OCI-LY7 (cell line): Measurements from ENCODE around the gene TMCC2. TPM values are rescaled to one million over a fixed set of nuclear protein-coding genes. Genes with fewer than 3 reads are reported as not detected.
A peak's percentile ranks its signal among the peaks of the same experiment; 100 is the strongest.

Source experiments
- BruUV-seq: library from RNA; stranded (reverse); fragments of 400-500 nt; replicated peaks from 2 replicates; lab custom pipeline; 2021; lab: Mats Ljungman, UMichigan
- CTCF ChIA-PET: fragments of 300-600 bp; sonication (Branson Sonifier 250); formaldehyde crosslinking; loops from one replicate; lab custom pipeline; 2022; ENCODE audit warnings: antibody characterized with exemption; ENCODE audit not compliant: unreplicated experiment; lab: Charles Lee
- POLR2A ChIA-PET: fragments of 300-600 bp; sonication (Branson Sonifier 250); formaldehyde crosslinking; loops from one replicate; lab custom pipeline; 2022; ENCODE audit warnings: antibody characterized with exemption; lab: Charles Lee
- DNase-seq: peaks from one replicate; pipeline ENCODE4 v3.0.0-alpha.2; 2015; ENCODE audit warnings: low spot score
- H2AFZ ChIP-seq: fragments of 200-600 bp; sonication (generic), shearing (Covaris generic); 2 replicates; pipeline ENCODE4 v1.6.1; 2014; ENCODE audit warnings: mild to moderate bottlenecking, antibody characterized with exemption, low read length, moderate library complexity
- H3K27ac ChIP-seq: fragments of 200-600 bp; sonication (generic); 2 replicates; pipeline ENCODE4 v1.5.1; 2014; ENCODE audit warnings: mixed run types, low read depth, mild to moderate bottlenecking, moderate library complexity, low read length, inconsistent platforms; ENCODE audit not compliant: poor library complexity, severe bottlenecking
- H3K36me3 ChIP-seq: fragments of 200-600 bp; sonication (generic); 2 replicates; pipeline ENCODE4 v1.6.1; 2014; ENCODE audit warnings: mild to moderate bottlenecking, antibody characterized with exemption, low read length, moderate library complexity, mixed read lengths; ENCODE audit not compliant: insufficient read depth
- H3K4me1 ChIP-seq: fragments of 200-600 bp; sonication (generic); 2 replicates; pipeline ENCODE4 v1.5.1; 2014; ENCODE audit warnings: mild to moderate bottlenecking, low read length; ENCODE audit not compliant: insufficient read depth, poor library complexity, severe bottlenecking
- H3K4me2 ChIP-seq: fragments of 200-600 bp; sonication (generic); 2 replicates; pipeline ENCODE4 v1.6.1; 2014; ENCODE audit warnings: mild to moderate bottlenecking, low read length
- H3K4me3 ChIP-seq: fragments of 200-600 bp; sonication (generic); 2 replicates; pipeline ENCODE4 v1.5.1; 2014; ENCODE audit warnings: mild to moderate bottlenecking, low read depth, low read length; ENCODE audit not compliant: poor library complexity, severe bottlenecking
- H3K79me2 ChIP-seq: fragments of 200-600 bp; sonication (generic); 2 replicates; pipeline ENCODE4 v1.6.1; 2016; ENCODE audit warnings: low read depth, mild to moderate bottlenecking, low read length, moderate library complexity, mixed read lengths; ENCODE audit not compliant: insufficient read depth
- H3K9me2 ChIP-seq: fragments of 200-600 bp; sonication (generic); 2 replicates; pipeline ENCODE4 v1.6.1; 2016; ENCODE audit warnings: mild to moderate bottlenecking, low read length, mixed read lengths; ENCODE audit not compliant: insufficient read depth
- H3K9me3 ChIP-seq: fragments of 200-600 bp; sonication (generic); 2 replicates; pipeline ENCODE4 v1.6.1; 2014; ENCODE audit warnings: mild to moderate bottlenecking, mixed run types, low read length, mixed read lengths
- H4K20me1 ChIP-seq: fragments of 200-600 bp; sonication (generic); 2 replicates; pipeline ENCODE4 v1.6.1; 2014; ENCODE audit warnings: mild to moderate bottlenecking, antibody characterized with exemption, low read length, moderate library complexity, mixed read lengths; ENCODE audit not compliant: insufficient read depth
- CTCF ChIP-seq: fragments of 200-600 bp; sonication (generic); conservative IDR thresholded peaks from 2 replicates; pipeline ENCODE4 v1.5.1; 2014; ENCODE audit warnings: mild to moderate bottlenecking, antibody characterized with exemption, low read length, moderate library complexity, mixed read lengths
- EZH2phosphoT487 ChIP-seq: fragments of 200-600 bp; sonication (generic); IDR thresholded peaks from 2 replicates; pipeline ENCODE4 v1.6.1; 2018; ENCODE audit warnings: low read depth, borderline replicate concordance, mild to moderate bottlenecking, mixed run types, antibody characterized with exemption, low read length, moderate library complexity, mixed read lengths
- intact Hi-C: fragments of 100-400 bp; cut with micrococcal nuclease; formaldehyde crosslinking; loops from one replicate; pipeline ENCODE4 v1.10.0; 2022; ENCODE audit not compliant: unreplicated experiment
- total RNA-seq, 2 experiments: library from RNA; depleted of rRNA in 1 of 2; stranded (reverse); fragments of >200 nt in 1 of 2; shearing (Covaris generic) in 1 of 2; gene quantifications; 2 replicates each; pipeline ENCODE4 v1.2.3, GENCODE V29; 2014 to 2022

The TMCC2 gene
- total RNA-seq, 2 experiments from 2014 or later = 5.2 to 7.8 TPM

- no peaks in the 10 kb centered on the region for H3K9me3 ChIP-seq
- CTCF ChIA-PET = interaction anchor here (0.6 to 8.0 kb wide), 3 partner anchors 31 to 139 kb away, joined by 3 to 48 read pairs (median 3); partner anchors contain the start of gene TMCC2
- H3K27ac ChIP-seq = peak overlapping the region; percentile 21
- no peaks in the 10 kb centered on the region for H3K9me2 ChIP-seq
- H3K36me3 ChIP-seq = no peaks in the 10 kb centered on the region
- H3K79me2 ChIP-seq = no peaks in the 10 kb centered on the region
- intact Hi-C loops = loop anchor here (5.0 to 10.0 kb wide), 2 partner anchors 137 to 195 kb away; partner anchors contain the start of gene RBBP5
- peak overlapping the region; percentile 23 for H3K4me2 ChIP-seq
- peak; percentile 74 for DNase-seq
- POLR2A ChIA-PET = interaction anchor here (0.6 to 1.8 kb wide), 4 partner anchors 17 to 72 kb away, joined by 3 to 9 read pairs (median 4); no protein-coding TSS in a partner anchor
- no TSS peak for BruUV-seq
- no peak for TF ChIP-seq CTCF
- no peak for TF ChIP-seq EZH2phosphoT487
- H3K4me1 ChIP-seq = peaks cover 45% of the 10 kb centered on the region
- no peak overlapping the region for H3K4me3 ChIP-seq
- no peak overlapping the region for H2AFZ ChIP-seq
- no peaks in the 10 kb centered on the region for H4K20me1 ChIP-seq
Measured at GRCh38 chr1:205259324-205259832, 31.6 kb downstream of the TMCC2 start.

GRCh38 chr1:205259998-205260397 is 32.3 kb downstream of the TMCC2 start:
- H3K79me2 ChIP-seq = no peaks in the 10 kb centered on the region
- H3K4me2 ChIP-seq = 0 out of 2 replicates have a peak overlapping the region, but pooled peaks have one; percentile 23
- POLR2A ChIA-PET = interaction anchor here (0.6 to 1.8 kb wide), 4 partner anchors 30 to 71 kb away, joined by 3 to 9 read pairs (median 4); no protein-coding TSS in a partner anchor
- no peak for DNase-seq
- no peaks in the 10 kb centered on the region for H4K20me1 ChIP-seq
- no peak overlapping the region for H3K27ac ChIP-seq
- no TSS peak for BruUV-seq
- no peaks in the 10 kb centered on the region for H3K9me2 ChIP-seq
- H2AFZ ChIP-seq = no peak overlapping the region
- no peaks in the 10 kb centered on the region for H3K36me3 ChIP-seq
- no peak for TF ChIP-seq CTCF
- no peak for TF ChIP-seq EZH2phosphoT487
- intact Hi-C loops = loop anchor here (5.0 to 10.0 kb wide), 2 partner anchors 138 to 195 kb away; partner anchors contain the start of gene RBBP5
- H3K9me3 ChIP-seq = no peaks in the 10 kb centered on the region
- peaks cover 45% of the 10 kb centered on the region for H3K4me1 ChIP-seq
- no peak overlapping the region for H3K4me3 ChIP-seq
- CTCF ChIA-PET = interaction anchor here (8.0 kb wide), 1 partner anchor 32 kb away, joined by 48 read pairs; the partner anchor contains the start of gene TMCC2
